H1 (cell line): ENCODE data around the gene WDR31.

Experiments used
- BRCA1 ChIP-seq: IDR thresholded peaks from 2 replicates; pipeline ENCODE4 v1.6.1; 2012; ENCODE audit warnings: low read depth, low read length, improper control_type of control experiment
- CTCF ChIP-seq, 3 experiments: IDR thresholded peaks; 1 replicate in 2 of 3; 2 replicates in 1 of 3; pipeline versions ENCODE4 v1.5.1 to v1.6.1; 2011; ENCODE audit warnings: low read length in 3 of 3, mild to moderate bottlenecking in 3 of 3, inconsistent platforms in 2 of 3, low read depth in 1 of 3, moderate library complexity in 1 of 3; ENCODE audit not compliant: insufficient read depth in 1 of 3; ENCODE audit errors: control extremely low read depth in 1 of 3
- EZH2 ChIP-seq: fragments of 200-600 bp; sonication (generic); IDR thresholded peaks from 2 replicates; pipeline ENCODE4 v1.7.1; 2012; ENCODE audit warnings: low read depth, mild to moderate bottlenecking, moderate library complexity, low read length, inconsistent platforms; ENCODE audit not compliant: severe bottlenecking
- HDAC6 ChIP-seq: IDR thresholded peaks from one replicate; pipeline ENCODE4 v1.7.1; 2012; ENCODE audit warnings: low read depth, mild to moderate bottlenecking, inconsistent platforms, low read length, moderate library complexity
- KDM1A ChIP-seq: fragments of 200-600, 300-600 bp; sonication (generic); IDR thresholded peaks from 2 replicates; pipeline ENCODE4 v1.7.1; 2016; ENCODE audit warnings: mild to moderate bottlenecking, low read length, borderline replicate concordance
- MAX ChIP-seq: IDR thresholded peaks from 2 replicates; pipeline ENCODE4 v1.6.1; 2012; ENCODE audit warnings: inconsistent platforms
- POLR2A ChIP-seq, 2 experiments: IDR thresholded peaks; 1 replicate in 1 of 2; 2 replicates in 1 of 2; pipeline ENCODE4 v1.6.1; 2011; ENCODE audit warnings: low read depth in 2 of 2, low read length in 2 of 2, mild to moderate bottlenecking in 2 of 2; ENCODE audit errors: control extremely low read depth in 1 of 2
- POLR2AphosphoS5 ChIP-seq: IDR thresholded peaks from 2 replicates; pipeline ENCODE4 v1.6.1; 2011; ENCODE audit warnings: low read depth, low read length
- RFX5 ChIP-seq: IDR thresholded peaks from 2 replicates; pipeline ENCODE4 v1.6.1; 2011; ENCODE audit warnings: low read depth, low read length, improper control_type of control experiment, borderline replicate concordance
- SP1 ChIP-seq: IDR thresholded peaks from 2 replicates; pipeline ENCODE4 v1.6.1; 2011; ENCODE audit warnings: low read depth, low read length
- SRF ChIP-seq: IDR thresholded peaks from 2 replicates; pipeline ENCODE4 v1.6.1; 2011; ENCODE audit warnings: mild to moderate bottlenecking, low read depth, low read length, moderate library complexity
- TEAD4 ChIP-seq: IDR thresholded peaks from 2 replicates; pipeline ENCODE4 v1.6.1; 2012; ENCODE audit warnings: low read depth, low read length, inconsistent platforms, mixed read lengths
- USF2 ChIP-seq: IDR thresholded peaks from 2 replicates; pipeline ENCODE4 v1.6.1; 2011; ENCODE audit warnings: low read length, improper control_type of control experiment

DNA sequence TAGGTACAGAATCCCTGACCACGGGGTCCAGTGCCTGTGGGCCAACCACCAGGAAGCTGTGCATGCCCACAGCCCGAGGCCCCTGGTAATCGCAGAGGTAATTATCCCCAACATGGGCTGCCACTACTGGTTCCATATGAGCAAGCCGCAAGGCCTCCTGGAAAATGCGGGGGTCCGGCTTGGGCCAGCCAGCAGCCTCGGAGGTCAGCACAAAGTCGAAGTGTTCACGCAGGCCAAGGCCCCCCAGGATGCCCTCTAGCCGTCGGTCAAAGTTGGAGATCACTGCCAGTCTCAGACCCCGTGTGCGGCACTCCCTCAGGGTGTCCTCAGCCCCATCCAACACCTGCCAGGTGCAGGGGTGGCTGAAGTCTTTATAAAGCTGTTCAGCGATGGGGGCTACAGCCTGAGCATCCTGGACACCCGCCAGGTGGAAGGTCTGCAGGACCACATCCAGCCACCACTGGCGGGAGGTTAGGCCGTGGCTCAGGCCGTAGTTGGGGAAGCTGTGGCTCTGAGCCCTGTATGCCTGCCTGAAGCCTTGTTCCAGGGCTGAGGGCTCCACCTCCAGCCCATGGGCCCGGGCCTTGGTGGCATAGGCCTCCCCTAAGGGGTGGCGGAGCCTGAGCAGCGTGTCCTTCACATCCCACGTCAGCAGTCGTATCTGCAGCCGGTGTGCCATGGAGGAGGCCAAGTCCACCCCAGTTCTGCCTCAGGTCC is 33.8 kb upstream of the WDR31 start:
- no peak for TF ChIP-seq KDM1A
- no peak for TF ChIP-seq SRF
- no peak for TF ChIP-seq MAX
- TF ChIP-seq USF2, result no peak
- no peak for TF ChIP-seq CTCF (IDR thresholded peaks at IDR 0.05; ENCODE audit: control extremely low read depth in 1 of 3, insufficient read depth in 1 of 3, low read depth in 1 of 3, low read length in 3 of 3)
- TF ChIP-seq BRCA1, result no peak
- no peak for TF ChIP-seq POLR2AphosphoS5
- TF ChIP-seq TEAD4, result no peak
- no peak for TF ChIP-seq SP1
- no peak for TF ChIP-seq EZH2
- no peak for TF ChIP-seq RFX5
- TF ChIP-seq POLR2A (IDR thresholded peaks at IDR 0.05; ENCODE audit: control extremely low read depth in 1 of 2, low read depth in 2 of 2, low read length in 2 of 2), result no peak
- TF ChIP-seq HDAC6, result no peak
